SIG-M5 treated with dmso at 0.1 percent for 504 hours (cell line): Measurements from ENCODE around the gene S100A11.
"Not testable (repeated sequence)": the region's sequence is repeated elsewhere in the genome, so short reads cannot be mapped to it uniquely, and the experiment has no call there.

Experiments used
- DNase-seq: peaks from one replicate; lab custom pipeline; 2025; ENCODE audit not compliant: unreplicated experiment; lab: John Stamatoyannopoulos, UW

The S100A11 gene

DNA sequence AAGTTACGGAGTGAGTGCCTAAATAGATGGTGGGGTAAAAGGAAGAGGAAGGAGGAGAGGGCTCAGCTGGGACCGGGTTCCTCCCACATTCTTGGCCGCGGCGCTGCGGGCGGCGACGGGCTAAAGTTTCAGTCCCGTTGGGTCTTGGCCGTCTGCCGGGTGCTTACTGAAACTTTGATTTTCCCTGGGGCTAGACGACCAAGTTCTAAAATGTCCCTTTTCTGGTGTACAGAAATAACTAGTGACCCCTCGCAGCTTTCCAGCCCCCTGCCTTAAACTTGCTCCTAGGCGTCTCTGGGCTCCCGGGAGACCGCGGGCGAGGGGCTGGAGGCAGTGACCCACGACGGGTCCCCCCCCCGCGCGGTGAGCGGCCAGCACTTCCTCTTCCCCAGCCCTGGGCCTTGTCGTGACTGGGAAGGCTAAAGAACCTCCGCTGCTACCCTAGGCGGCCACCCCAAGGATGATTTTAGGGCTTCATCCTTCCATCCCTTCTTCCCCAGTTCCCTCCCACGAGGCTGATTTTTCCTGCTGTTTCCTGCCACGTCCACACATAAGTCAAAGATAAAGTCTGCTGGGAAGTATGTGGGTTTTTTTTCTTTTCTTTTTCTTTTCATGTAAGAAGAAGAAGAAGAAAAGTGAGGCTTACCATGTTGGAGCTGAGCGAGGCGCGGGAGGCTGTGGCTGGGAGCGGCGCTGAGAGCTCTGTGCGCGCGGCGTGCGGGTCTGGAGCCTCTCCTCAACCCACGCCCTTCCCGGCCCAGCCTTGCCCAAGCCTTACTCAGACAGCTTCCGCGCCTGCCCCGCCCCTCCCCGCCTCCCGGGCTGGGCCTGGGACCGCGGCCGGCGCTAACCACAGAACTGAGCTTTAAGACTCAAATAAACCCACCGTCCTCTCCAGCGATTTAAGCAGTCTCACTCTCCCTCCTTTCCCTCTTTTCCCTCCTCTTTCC, at the start of gene S100A11:
TSS of gene S100A11 (minus strand) at position 738 of the 950 bp plus-strand sequence. CDS start at position 649, 89 bp downstream.
- DNase-seq, result peak; percentile 93

DNA sequence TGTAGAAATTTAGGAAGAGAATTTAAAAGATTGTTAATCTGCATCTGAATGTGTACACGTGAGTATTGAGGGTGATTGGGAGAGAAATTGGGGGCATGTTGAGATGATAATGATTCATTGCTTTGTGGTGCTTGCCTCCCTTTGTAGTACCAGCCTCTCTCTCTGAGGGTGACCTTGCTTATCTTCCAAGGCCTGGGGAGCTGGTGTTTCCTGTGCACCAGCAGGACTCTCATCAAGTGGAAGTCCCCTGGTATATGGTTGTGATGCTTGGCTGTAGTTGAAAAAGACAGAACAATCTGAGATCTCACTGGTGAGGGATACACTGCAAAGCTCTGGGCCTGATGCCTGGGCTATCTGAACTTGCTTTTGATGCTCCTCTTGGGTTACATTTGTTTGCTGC, 48.0 kb upstream of the S100A11 start:
- no peak for DNase-seq

DNA sequence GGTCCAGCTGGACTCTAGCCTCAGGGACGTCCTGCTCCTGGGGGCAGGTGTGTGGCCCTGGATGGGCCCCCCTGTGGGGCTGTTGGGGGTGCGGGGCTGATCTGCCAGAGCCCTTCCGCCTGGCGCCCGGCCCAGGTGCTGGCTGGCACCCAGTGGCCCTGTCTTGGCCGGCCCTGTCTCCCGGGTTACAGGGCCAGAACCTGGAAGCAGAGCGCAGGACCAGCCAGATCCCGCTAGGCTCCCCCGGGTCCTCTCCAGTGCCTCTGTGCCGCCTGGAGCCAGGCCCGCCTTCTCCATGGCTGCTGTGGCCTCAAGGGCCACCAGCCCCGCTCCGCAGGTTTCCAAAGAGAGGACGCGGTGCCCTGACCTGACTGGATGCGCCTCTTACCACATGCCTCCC, 44.2 kb upstream of the S100A11 start:
- not testable (repeated sequence) for DNase-seq

DNA sequence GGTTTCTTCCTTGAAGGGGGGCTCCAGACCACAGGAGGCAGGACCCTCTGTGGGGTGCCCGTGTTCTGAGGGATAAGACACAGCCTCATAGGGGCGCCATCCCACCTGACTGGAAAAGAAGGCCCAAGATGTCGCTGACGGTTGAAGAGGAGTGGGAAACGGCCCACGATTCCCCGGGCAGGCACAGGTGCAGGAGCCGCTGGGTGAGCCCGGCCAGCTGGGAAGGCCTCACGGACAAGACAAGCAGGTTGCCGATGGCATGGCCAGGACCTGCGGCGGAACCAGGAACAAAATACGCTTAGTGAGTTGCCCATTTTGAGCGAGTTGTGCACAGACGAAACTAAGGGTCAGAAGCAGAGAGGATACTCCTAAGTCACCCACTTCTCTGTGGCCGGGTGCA, 43.7 kb upstream of the S100A11 start:
- DNase-seq, result not testable (repeated sequence)

DNA sequence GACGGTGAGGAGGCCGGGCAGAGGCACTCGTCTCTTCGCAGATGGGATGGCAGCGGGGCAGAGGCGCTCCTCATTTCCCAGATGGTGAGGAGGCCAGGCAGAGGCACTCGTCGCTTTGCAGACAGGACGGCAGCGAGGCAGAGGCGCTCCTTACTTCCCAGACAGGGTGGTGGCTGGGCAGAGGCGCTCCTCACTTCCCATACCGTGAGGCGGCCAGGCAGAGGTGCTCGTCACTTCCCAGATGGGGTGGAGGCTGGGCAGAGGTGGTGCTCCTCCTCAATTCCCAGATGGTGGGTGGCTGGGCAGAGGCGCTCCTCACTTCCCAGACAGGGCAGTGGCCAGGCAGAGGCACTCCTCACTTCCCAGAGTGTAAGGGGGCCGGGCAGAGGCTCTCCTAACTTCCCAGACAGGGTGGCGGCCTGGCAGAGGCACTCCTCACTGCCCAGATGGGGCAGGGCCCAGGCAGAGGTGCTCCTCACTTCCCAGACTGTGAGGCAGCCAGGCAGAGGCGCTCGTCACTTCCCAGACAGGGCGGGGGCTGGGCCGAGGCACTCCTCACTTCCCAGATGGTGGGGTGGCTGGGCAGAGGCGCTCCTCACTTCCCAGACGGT, 42.1 kb upstream of the S100A11 start:
- no peak for DNase-seq

DNA sequence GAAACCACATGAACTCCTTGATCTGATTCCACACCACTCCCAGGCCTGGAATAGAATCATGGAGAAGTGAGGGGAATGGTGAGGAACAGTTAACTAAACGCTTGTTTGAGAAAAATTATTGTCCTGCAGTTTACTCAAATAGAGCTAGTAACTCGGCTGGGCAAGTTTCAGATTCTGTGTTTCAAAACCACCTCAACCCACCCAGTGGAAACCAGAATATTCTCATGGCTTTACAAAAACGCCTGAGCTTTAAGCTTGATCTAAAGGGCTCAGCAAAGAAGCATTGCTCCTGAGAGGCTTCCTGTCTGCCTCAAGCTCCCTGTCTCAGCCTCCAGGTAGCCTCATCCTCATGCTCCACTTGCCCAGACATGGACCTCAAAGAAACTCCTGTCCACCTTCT, 35.5 kb upstream of the S100A11 start:
- DNase-seq, result no peak

DNA sequence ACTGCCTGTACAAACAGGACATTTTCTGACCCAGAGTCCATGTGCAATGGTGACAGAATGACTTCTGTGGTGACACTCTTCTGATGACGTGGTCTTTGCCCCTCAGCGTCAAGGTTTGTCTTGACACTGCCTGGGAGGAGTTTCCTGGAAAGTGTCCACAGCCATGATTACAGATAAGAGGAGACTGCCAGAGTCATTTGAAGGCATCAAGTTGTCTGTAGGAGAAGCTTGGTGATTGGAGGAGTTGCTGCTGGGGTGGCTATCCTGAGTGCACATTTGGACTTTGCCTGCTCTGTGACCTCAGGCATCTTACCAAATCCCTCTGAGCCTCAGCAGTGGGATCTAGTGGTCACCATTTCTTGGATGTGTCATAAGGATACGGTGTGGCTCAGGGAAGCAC, 34.3 kb upstream of the S100A11 start:
- DNase-seq, result no peak

DNA sequence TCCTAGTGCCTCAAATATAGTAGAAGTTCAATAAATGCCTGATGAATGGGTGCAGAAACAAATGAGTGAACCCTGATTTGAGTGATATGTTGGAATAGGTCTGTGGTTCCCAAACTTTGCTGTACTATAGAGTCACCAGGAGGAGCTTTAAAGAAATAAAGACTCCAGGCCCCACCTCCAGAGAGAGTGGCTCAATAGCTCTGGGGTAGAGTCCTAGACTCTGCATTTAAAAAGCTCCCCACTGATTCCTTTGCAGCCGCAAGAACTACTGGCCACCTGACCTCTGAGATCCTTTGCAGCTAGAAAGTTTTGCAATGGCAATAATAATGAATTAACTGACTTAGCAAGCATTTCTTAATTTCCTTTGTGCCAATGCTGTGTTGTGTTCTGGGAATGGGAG, 31.1 kb upstream of the S100A11 start:
- DNase-seq, result no peak

DNA sequence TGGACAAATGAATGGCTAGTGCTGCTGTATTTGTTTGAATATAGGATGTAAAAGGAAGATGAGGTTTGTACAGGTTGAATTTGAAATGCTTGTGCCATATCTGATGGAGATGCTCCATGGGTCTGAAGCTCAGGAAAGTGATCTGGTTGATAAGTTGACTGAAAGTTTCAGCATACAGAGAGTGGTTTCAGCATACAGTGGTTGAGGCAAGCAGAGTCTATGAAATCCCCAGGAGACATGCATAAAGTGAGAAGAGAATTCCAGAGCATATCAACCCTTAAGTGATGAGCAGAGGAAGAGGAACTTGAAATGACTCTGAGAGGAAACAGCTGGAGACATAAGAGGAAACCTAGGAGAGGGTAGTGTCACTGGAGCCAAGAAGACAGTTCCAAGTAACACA, 30.3 kb upstream of the S100A11 start:
- no peak for DNase-seq

DNA sequence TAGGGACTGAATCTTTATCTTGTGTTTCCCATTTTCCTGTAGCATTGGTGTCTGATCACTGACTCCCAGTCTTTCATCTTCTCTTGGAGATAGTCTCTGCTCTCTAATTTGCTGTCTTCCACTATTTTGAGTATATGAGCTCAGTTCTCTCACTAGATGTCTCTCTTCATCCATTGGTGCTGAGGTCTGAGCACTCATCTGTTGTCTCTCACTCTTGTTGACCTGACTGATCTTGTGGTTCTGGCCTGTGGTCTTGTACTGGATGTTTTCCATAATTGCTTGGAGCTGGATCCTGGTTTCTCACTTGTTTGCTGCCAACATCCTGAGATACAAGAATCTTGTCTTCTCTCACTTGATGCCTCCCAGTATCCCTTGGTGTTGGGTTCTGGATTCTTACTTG, 25.1 kb upstream of the S100A11 start:
- no peak for DNase-seq

DNA sequence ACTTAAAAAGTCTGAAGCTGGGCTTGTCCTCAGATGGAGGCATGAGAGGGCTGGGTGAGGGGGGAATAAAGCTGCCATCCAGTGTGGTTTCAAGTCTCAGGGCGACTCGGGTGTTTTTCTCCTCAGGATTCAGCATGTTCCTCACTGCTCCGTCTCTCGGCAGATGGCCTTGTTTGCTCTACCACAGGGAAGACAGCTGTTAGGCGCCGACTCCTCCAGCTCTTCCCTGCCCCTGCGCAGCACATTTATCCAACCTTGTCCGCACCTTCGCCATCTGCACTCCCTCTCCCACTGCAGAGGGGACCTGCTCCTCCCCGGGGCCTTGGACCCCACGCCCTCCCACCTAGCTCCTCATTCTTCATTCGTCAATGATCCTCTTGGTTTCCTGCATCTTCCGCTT, 16.6 kb upstream of the S100A11 start:
- DNase-seq, result no peak

DNA sequence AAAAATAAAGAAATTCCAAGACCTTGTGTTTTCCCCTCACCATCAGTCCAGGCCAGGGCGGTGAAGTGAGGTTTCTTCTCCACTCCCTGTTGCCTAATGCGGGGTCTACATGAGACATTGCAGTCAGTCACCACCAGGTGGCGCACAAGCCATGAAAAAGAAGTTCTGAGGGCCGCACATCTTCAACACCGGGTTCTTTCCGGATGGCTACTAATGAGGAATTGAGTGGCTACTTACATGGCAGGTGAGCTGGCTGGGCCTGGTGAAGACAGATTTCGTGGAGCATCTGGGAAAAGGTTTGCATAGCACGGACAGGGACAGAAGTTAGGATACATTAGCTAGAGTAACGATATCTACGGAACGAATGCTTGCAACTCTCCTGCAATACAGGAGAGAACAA, 15.8 kb upstream of the S100A11 start:
- DNase-seq, result peak; percentile 89

DNA sequence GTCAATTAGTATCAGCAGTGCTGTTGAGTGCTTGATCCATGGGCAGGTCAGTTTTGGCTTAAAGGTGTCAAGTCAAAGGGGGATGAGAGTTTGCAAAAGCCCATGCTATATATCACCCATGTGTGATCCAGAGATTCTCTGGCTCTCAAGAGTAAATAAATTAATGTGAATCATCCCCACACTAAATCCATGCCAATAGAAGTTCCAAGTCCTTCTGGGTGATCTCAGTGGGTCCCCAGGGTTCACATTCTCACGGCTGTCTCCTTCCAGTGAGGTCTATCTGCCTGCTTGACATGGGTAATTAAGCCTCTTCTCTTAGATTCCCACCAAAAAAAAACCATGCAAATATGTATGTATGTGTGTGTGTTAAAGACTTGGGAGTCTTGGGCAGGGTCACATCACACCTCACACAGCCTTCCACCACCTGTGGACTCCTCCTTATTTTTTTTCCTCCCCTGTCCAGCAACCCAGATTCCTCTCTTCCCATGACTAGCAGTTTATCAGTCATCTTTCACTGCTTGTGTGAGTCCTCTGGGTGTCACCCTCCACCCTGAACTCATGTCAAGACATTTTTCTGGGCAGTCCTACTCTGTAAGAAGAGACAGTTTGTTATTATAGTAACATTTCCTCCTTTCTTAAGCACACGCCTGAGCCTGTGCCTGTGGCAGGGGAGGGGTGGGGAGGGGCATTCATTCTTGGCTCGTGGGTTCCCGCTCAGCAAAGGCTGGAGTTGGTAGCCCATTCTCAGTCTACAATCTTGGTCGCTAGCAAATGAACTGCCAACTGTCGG, 14.3 kb upstream of the S100A11 start:
- peak; percentile 45 for DNase-seq

DNA sequence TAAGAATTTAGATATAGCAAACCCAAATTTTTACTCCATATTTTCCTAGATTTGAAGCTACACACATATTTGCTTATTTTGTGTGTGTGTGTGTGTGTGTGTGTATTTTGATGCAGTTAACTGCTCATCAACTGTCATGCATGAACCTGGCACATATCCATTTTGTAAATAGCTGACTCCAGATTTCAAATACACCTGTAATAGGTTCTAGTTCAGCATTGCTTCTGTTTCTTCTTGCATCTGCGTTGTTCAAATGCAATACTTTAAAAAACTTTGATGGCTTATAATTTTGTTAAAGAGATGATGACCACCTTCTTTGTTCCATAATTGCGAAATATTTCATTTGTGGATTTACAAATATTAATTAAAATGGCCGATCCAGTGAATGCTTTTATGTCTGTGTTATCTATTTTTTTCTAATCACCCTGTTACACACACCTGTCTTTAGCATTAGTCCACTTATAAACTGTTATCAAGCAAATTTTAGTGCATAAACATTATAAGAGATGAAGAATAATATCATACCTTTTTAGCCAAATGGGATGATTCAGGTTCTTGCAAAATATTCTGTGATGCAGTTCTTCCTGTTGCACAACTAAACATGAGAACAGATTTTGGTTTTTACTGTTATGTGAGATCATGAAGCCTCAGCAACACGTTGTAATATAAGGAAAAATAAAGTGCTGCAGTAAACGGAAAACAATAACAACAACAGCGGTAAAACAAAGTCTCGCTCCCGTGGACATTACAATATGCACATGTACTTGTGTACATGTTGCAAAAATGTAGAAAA, 12.7 kb upstream of the S100A11 start:
- DNase-seq, result peak; percentile 72

DNA sequence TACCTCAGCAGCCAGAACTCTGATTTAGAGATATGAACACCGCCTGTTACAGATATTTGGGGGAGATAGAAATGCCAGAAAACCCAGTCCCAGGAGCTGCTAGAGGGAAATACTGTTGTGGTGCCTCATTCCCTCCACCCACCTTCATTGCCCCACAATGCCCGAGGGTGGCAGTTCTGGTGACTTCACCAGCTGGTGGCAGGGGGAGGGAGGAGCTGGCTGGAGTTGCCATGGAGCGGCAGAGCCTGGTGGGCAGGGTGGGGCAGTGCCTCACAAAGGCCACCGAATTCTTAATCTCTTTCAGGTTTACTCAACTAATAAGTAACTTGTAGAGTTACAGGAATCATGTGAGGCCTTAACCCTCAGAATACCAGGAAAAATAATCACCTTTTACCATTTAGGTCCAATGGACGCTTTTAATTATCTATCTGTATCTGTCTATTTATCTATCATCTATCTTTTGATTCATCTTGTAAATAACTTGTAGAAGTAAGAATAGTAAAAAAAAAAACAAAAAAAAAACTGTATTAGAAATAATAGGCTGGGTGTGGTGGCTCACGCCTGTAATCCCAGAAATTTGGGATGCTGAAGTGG, 11.7 kb upstream of the S100A11 start:
- DNase-seq, result peak; percentile 98

DNA sequence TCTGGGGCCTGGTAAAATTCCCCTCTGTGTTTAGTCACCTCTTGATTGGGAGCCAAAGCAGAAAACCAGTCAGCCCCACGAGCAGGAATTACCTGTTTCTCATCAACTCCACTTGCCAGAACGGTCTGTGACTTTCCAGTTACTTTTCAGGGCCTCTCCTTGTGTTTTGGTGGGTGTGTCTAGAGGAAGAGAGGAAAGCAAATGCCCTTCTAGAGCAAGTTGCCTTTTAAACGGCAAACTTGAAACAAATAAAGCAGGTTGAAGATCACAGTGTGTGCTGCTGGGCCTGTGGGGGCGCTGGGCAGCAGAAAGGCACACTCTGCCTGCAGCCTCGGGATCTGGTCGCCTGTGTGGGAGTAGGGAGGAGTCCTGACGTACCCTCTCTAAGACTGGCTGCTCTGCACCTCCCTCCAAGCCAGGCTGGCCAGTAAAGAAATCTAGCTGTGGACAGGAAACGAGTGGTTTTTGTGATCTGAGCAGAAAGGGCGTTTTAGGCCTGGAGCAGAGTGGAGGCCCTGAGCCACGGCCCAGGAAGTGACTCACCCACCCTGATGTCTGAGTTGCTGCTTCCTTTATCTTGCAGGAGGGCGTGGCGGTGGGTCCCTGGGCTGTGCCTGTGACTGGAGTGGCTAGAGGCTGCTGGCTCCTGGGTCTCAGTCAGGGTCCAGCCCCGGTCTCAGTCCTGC, 11.1 kb upstream of the S100A11 start:
- DNase-seq, result peak; percentile 100

DNA sequence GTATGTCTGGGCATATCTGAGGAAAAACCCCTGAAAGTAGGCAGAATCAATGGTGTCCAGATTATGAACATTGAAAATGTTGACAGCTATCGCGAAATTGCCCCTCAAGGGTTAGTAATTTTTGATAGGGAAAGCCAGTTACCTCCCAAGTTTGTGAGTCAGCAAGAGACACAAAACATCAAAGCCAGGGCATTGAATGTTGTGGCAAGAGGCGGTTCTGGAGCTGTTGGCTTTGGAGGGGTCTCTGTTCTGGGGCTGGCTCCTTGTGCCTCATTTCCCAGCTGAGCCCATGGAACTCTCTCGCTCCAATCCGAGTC, 10.6 kb upstream of the S100A11 start:
- DNase-seq, result no peak

DNA sequence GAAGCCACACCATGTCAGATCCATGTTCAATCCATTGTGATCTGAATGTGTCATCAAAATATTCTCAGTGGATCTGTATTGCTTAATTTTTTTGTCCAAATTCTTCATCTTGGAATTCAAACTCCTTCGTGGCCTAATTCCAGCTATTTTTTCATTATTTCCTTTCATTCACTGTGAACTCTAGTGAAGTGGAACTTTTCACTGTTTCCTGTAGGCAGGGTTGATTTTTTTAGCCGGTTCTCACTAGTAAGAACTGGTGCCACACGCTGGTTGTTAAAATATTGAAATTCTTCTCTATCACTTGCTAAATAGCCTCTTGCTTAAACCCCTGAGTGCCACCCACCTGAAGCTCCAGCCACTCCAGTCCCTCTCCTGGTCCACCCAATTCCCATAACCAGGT, 7.6 kb upstream of the S100A11 start:
- DNase-seq, result no peak

DNA sequence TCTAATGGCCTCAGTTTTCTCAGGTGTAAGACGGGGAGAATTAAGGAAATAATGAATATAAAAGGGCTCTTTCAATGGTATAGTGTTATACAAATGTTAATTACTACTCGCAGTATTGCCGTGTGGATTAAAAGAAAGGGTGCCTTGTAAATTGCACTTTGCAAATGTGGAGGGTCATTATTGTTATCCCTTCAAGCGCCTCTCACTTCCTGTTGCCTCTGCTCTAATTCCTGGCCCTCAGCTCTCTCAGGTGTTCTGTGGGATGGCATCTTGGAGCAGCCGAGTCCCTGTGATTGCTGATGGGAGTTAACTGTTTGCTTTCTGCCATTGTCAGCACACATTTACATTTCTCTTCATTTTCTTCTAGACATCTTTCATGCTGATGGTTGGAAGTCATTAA, 7.1 kb upstream of the S100A11 start:
- DNase-seq, result no peak

DNA sequence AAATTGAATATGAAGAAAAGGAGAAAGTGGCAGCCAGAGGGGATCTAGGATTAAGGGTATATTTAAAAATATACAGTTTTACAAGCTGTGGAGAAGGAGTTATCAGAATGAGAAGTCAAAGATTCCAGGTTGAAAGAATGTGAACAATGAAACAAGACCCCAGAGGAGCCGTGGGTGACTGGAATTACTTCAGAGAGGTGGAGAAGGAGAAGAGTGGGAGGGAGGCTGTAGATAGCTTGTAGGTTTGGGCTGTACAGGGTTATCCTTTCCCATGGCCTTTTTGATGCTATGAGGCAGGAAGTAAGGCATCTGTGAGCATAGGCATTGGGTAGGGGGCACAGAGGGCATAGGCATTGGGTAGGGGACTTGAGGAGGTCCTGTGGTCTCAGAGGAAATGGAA, 5.2 kb upstream of the S100A11 start:
- no peak for DNase-seq
